AG10803 (cell line): ENCODE results near the gene FKBP7.
"Not testable (repeated sequence)": the region's sequence is repeated elsewhere in the genome, so short reads cannot be mapped to it uniquely, and the experiment has no call there.

Source experiments
- DNase-seq: peaks from one replicate; pipeline ENCODE4 v3.0.0; 2010; ENCODE audit warnings: low read depth
- H3K4me3 ChIP-seq: 2 replicates; pipeline ENCODE4 v1.5.1; 2011; ENCODE audit warnings: mild to moderate bottlenecking, low read length, control low read depth
- CTCF ChIP-seq: conservative IDR thresholded peaks from 2 replicates; pipeline ENCODE4 v1.5.1; 2011; ENCODE audit warnings: mild to moderate bottlenecking, low read length, control low read depth, inconsistent platforms

Gene FKBP7

GRCh38 chr2:178479275-178479616 is 846 bp upstream of the FKBP7 start:
- DNase-seq: no peak
- no peak for TF ChIP-seq CTCF
- peak overlapping the region; percentile 92 for H3K4me3 ChIP-seq

- peak overlapping the region; percentile 92 for H3K4me3 ChIP-seq
- no peak for DNase-seq
- no peak for TF ChIP-seq CTCF
Observed at GRCh38 chr2:178478130-178478438, 316 bp downstream of the FKBP7 start.

GRCh38 chr2:178477443-178478129 is 814 bp downstream of the FKBP7 start:
- peak overlapping the region; percentile 92 for H3K4me3 ChIP-seq
- TF ChIP-seq CTCF: no peak
- no peak for DNase-seq

GRCh38 chr2:178476477-178476876 is 1.9 kb downstream of the FKBP7 start:
- no peak overlapping the region for H3K4me3 ChIP-seq
- no peak for TF ChIP-seq CTCF
- no peak for DNase-seq

GRCh38 chr2:178474560-178474959 is 3.8 kb downstream of the FKBP7 start:
- no peak overlapping the region for H3K4me3 ChIP-seq

GRCh38 chr2:178473931-178474330 is 4.5 kb downstream of the FKBP7 start:
- no peak for TF ChIP-seq CTCF
- no peak overlapping the region for H3K4me3 ChIP-seq
- peak; percentile 31 for DNase-seq

More at GRCh38 chr2:178474560-178474959, 3.8 kb downstream of the FKBP7 start:
- no peak for TF ChIP-seq CTCF
- no peak for DNase-seq

GRCh38 chr2:178473373-178473772 is 5.0 kb downstream of the FKBP7 start:
- TF ChIP-seq CTCF: no peak
- DNase-seq: no peak

GRCh38 chr2:178471313-178471712 is 7.1 kb downstream of the FKBP7 start:
- H3K4me3 ChIP-seq, DNase-seq: not testable (repeated sequence)

More at GRCh38 chr2:178473373-178473772, 5.0 kb downstream of the FKBP7 start:
- no peak overlapping the region for H3K4me3 ChIP-seq
